Measurements from ENCODE around the gene GAMT. TPM values are rescaled to one million over a fixed set of nuclear protein-coding genes. Genes with fewer than 3 reads are reported as not detected.

The GAMT gene
- total RNA-seq, 1 experiment from 2014 or later, result 27.7 TPM

DNA sequence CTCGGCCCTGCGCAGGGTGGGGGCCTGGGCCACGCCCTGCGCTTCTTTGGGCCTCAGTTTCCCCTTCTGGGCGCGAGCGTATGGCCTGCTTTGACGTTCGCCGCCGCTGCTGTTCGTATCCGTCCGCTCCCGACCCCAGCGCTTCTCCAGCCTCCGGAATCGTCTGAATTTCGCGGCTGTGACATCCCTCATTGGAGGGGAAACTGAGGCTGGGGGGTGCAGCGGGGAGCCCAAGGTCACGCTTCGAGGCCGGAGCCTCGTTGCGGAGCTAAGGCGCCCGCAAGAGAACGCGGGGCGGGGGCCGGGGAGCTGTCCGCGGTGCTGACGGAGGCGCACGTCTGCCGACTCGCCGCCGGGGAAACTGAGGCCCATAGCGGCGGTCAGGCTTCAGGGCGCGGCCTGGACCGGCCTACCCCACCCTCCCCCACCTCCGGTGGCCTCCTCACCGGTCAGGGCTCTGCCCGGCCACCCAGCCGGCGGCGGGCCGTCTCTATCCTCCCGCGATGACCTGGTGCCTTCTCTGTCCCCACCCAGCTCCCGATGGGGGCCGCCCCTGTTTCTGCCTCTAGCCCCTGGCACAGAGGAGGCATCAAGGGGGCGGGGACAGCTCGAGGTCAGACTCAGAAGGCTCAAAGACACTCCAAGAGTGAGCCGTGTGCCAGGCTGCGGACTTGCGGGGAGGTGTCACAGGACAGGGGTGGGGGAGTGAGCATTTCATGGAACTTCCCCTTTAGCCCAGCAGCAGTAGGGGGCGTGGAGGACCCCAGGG lies 45.6 kb upstream of the GAMT start (continued):
- TF ChIP-seq, protein P1, sequence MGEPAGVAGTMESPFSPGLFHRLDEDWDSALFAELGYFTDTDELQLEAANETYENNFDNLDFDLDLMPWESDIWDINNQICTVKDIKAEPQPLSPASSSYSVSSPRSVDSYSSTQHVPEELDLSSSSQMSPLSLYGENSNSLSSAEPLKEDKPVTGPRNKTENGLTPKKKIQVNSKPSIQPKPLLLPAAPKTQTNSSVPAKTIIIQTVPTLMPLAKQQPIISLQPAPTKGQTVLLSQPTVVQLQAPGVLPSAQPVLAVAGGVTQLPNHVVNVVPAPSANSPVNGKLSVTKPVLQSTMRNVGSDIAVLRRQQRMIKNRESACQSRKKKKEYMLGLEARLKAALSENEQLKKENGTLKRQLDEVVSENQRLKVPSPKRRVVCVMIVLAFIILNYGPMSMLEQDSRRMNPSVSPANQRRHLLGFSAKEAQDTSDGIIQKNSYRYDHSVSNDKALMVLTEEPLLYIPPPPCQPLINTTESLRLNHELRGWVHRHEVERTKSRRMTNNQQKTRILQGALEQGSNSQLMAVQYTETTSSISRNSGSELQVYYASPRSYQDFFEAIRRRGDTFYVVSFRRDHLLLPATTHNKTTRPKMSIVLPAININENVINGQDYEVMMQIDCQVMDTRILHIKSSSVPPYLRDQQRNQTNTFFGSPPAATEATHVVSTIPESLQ (CRISPR knock-in tag; IDR thresholded peaks at IDR 0.05), result no peak
- TF ChIP-seq ZNF396 (CRISPR knock-in tag; IDR thresholded peaks at IDR 0.05; ENCODE audit: borderline replicate concordance) (no peak), ZNF423 (CRISPR knock-in tag; IDR thresholded peaks at IDR 0.05) (no peak), NR3C1 (CRISPR knock-in tag; conservative IDR thresholded peaks at IDR 0.05; ENCODE audit: low read depth) (no peak), PRRX2 (CRISPR knock-in tag; IDR thresholded peaks at IDR 0.05) (no peak), ZNF138 (CRISPR knock-in tag; conservative IDR thresholded peaks at IDR 0.05) (peak; percentile 75; the same call in 1 of the 2 replicates), NFATC4 (CRISPR knock-in tag; IDR thresholded peaks at IDR 0.05) (no peak), RELA (CRISPR knock-in tag; IDR thresholded peaks at IDR 0.05; ENCODE audit: borderline replicate concordance) (no peak), ZNF219 (CRISPR knock-in tag; IDR thresholded peaks at IDR 0.05; ENCODE audit: borderline replicate concordance) (peak; percentile 79; the same call in 1 of the 2 replicates), SP1 (CRISPR knock-in tag; conservative IDR thresholded peaks at IDR 0.05) (peak; percentile 50), SOX15 (CRISPR knock-in tag; IDR thresholded peaks at IDR 0.05) (no peak), FOXK1 (CRISPR knock-in tag; IDR thresholded peaks at IDR 0.05) (peak; percentile 84), MXD4 (CRISPR knock-in tag; IDR thresholded peaks at IDR 0.05; ENCODE audit: borderline replicate concordance) (no peak), ZNF121 (CRISPR knock-in tag; IDR thresholded peaks at IDR 0.05) (0 out of 2 replicates have a peak, but pooled peaks have one; percentile 9), TCF7 (CRISPR knock-in tag; IDR thresholded peaks at IDR 0.05; ENCODE audit: low read depth) (peak; percentile 87; the same call in 1 of the 2 replicates), NFYB (CRISPR knock-in tag; conservative IDR thresholded peaks at IDR 0.05; ENCODE audit: low read depth) (no peak; the same call in 1 of the 2 replicates), OVOL2 (CRISPR knock-in tag; IDR thresholded peaks at IDR 0.05; ENCODE audit: borderline replicate concordance) (no peak)
- TF ChIP-seq, protein P2, sequence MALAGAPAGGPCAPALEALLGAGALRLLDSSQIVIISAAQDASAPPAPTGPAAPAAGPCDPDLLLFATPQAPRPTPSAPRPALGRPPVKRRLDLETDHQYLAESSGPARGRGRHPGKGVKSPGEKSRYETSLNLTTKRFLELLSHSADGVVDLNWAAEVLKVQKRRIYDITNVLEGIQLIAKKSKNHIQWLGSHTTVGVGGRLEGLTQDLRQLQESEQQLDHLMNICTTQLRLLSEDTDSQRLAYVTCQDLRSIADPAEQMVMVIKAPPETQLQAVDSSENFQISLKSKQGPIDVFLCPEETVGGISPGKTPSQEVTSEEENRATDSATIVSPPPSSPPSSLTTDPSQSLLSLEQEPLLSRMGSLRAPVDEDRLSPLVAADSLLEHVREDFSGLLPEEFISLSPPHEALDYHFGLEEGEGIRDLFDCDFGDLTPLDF (CRISPR knock-in tag; IDR thresholded peaks at IDR 0.05), result 0 out of 2 replicates have a peak, but pooled peaks have one; percentile 48
- TF ChIP-seq, protein P3, sequence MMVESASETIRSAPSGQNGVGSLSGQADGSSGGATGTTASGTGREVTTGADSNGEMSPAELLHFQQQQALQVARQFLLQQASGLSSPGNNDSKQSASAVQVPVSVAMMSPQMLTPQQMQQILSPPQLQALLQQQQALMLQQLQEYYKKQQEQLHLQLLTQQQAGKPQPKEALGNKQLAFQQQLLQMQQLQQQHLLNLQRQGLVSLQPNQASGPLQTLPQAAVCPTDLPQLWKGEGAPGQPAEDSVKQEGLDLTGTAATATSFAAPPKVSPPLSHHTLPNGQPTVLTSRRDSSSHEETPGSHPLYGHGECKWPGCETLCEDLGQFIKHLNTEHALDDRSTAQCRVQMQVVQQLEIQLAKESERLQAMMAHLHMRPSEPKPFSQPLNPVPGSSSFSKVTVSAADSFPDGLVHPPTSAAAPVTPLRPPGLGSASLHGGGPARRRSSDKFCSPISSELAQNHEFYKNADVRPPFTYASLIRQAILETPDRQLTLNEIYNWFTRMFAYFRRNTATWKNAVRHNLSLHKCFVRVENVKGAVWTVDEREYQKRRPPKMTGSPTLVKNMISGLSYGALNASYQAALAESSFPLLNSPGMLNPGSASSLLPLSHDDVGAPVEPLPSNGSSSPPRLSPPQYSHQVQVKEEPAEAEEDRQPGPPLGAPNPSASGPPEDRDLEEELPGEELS (CRISPR knock-in tag; IDR thresholded peaks at IDR 0.05), result peak; percentile 96
- TF ChIP-seq, protein P4, sequence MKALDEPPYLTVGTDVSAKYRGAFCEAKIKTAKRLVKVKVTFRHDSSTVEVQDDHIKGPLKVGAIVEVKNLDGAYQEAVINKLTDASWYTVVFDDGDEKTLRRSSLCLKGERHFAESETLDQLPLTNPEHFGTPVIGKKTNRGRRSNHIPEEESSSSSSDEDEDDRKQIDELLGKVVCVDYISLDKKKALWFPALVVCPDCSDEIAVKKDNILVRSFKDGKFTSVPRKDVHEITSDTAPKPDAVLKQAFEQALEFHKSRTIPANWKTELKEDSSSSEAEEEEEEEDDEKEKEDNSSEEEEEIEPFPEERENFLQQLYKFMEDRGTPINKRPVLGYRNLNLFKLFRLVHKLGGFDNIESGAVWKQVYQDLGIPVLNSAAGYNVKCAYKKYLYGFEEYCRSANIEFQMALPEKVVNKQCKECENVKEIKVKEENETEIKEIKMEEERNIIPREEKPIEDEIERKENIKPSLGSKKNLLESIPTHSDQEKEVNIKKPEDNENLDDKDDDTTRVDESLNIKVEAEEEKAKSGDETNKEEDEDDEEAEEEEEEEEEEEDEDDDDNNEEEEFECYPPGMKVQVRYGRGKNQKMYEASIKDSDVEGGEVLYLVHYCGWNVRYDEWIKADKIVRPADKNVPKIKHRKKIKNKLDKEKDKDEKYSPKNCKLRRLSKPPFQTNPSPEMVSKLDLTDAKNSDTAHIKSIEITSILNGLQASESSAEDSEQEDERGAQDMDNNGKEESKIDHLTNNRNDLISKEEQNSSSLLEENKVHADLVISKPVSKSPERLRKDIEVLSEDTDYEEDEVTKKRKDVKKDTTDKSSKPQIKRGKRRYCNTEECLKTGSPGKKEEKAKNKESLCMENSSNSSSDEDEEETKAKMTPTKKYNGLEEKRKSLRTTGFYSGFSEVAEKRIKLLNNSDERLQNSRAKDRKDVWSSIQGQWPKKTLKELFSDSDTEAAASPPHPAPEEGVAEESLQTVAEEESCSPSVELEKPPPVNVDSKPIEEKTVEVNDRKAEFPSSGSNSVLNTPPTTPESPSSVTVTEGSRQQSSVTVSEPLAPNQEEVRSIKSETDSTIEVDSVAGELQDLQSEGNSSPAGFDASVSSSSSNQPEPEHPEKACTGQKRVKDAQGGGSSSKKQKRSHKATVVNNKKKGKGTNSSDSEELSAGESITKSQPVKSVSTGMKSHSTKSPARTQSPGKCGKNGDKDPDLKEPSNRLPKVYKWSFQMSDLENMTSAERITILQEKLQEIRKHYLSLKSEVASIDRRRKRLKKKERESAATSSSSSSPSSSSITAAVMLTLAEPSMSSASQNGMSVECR (CRISPR knock-in tag; IDR thresholded peaks at IDR 0.05; ENCODE audit: borderline replicate concordance), result peak; percentile 91
- TF ChIP-seq, protein P5, sequence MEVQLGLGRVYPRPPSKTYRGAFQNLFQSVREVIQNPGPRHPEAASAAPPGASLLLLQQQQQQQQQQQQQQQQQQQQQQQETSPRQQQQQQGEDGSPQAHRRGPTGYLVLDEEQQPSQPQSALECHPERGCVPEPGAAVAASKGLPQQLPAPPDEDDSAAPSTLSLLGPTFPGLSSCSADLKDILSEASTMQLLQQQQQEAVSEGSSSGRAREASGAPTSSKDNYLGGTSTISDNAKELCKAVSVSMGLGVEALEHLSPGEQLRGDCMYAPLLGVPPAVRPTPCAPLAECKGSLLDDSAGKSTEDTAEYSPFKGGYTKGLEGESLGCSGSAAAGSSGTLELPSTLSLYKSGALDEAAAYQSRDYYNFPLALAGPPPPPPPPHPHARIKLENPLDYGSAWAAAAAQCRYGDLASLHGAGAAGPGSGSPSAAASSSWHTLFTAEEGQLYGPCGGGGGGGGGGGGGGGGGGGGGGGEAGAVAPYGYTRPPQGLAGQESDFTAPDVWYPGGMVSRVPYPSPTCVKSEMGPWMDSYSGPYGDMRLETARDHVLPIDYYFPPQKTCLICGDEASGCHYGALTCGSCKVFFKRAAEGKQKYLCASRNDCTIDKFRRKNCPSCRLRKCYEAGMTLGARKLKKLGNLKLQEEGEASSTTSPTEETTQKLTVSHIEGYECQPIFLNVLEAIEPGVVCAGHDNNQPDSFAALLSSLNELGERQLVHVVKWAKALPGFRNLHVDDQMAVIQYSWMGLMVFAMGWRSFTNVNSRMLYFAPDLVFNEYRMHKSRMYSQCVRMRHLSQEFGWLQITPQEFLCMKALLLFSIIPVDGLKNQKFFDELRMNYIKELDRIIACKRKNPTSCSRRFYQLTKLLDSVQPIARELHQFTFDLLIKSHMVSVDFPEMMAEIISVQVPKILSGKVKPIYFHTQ (CRISPR knock-in tag; IDR thresholded peaks at IDR 0.05), result no peak
- TF ChIP-seq, protein P6, sequence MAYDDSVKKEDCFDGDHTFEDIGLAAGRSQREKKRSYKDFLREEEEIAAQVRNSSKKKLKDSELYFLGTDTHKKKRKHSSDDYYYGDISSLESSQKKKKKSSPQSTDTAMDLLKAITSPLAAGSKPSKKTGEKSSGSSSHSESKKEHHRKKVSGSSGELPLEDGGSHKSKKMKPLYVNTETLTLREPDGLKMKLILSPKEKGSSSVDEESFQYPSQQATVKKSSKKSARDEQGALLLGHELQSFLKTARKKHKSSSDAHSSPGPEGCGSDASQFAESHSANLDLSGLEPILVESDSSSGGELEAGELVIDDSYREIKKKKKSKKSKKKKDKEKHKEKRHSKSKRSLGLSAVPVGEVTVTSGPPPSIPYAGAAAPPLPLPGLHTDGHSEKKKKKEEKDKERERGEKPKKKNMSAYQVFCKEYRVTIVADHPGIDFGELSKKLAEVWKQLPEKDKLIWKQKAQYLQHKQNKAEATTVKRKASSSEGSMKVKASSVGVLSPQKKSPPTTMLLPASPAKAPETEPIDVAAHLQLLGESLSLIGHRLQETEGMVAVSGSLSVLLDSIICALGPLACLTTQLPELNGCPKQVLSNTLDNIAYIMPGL (CRISPR knock-in tag; IDR thresholded peaks at IDR 0.05), result peak; percentile 44
- TF ChIP-seq, protein P7, sequence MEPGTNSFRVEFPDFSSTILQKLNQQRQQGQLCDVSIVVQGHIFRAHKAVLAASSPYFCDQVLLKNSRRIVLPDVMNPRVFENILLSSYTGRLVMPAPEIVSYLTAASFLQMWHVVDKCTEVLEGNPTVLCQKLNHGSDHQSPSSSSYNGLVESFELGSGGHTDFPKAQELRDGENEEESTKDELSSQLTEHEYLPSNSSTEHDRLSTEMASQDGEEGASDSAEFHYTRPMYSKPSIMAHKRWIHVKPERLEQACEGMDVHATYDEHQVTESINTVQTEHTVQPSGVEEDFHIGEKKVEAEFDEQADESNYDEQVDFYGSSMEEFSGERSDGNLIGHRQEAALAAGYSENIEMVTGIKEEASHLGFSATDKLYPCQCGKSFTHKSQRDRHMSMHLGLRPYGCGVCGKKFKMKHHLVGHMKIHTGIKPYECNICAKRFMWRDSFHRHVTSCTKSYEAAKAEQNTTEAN (CRISPR knock-in tag; IDR thresholded peaks at IDR 0.05), result peak; percentile 72; the same call in 1 of the 2 replicates
